Adrenal gland (tissue), 5 donors: ENCODE results near the gene NAP1L5.

Experiments used
- POLR2A ChIP-seq, 2 donors: fragments of 450-650 bp; IDR thresholded peaks; one replicate each; pipeline ENCODE4 v1.6.1; 2017; ENCODE audit warnings: antibody characterized with exemption in 2 of 2, mild to moderate bottlenecking in 2 of 2, moderate library complexity in 1 of 2
- TF ChIP-seq, protein P1 (sequence below), 6 experiments: fragments of 450-650 bp in 4 of 6; fragments of 200-600 bp in 2 of 6; sonication (generic) in 1 of 6; IDR thresholded peaks; 1 replicate in 5 of 6; 2 replicates in 1 of 6; pipeline versions ENCODE4 v1.5.1 to v1.8.0; 2016 to 2021; ENCODE audit warnings: antibody characterized with exemption in 6 of 6, mild to moderate bottlenecking in 2 of 6, moderate library complexity in 1 of 6
- donor health status: DM: no; HTN: no; CAD: no.

DNA sequence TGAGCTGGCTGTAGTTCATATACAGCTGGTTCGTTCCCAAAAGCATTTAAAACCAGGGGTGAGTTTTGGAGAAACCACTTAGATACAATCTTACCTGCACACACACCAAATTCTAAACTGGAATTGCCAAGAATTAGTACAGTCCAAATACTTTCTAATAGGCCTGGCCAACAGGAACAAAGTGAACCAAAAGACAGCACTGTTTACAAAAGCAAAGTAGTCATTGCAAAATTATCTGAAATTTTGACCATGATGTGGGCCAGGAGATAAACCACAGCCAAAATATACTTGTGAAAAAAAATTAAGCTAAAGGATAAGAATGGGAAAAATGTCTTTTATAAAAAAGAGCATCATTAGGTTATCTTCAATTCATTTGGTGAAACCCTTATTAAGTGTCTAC is 37.9 kb upstream of the NAP1L5 start:
- TF ChIP-seq, protein P1, sequence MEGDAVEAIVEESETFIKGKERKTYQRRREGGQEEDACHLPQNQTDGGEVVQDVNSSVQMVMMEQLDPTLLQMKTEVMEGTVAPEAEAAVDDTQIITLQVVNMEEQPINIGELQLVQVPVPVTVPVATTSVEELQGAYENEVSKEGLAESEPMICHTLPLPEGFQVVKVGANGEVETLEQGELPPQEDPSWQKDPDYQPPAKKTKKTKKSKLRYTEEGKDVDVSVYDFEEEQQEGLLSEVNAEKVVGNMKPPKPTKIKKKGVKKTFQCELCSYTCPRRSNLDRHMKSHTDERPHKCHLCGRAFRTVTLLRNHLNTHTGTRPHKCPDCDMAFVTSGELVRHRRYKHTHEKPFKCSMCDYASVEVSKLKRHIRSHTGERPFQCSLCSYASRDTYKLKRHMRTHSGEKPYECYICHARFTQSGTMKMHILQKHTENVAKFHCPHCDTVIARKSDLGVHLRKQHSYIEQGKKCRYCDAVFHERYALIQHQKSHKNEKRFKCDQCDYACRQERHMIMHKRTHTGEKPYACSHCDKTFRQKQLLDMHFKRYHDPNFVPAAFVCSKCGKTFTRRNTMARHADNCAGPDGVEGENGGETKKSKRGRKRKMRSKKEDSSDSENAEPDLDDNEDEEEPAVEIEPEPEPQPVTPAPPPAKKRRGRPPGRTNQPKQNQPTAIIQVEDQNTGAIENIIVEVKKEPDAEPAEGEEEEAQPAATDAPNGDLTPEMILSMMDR (IDR thresholded peaks at IDR 0.05): no peak
- TF ChIP-seq POLR2A (IDR thresholded peaks at IDR 0.05): no peak
